ENCODE results near the gene SCN4B. TPM values are rescaled to one million over a fixed set of nuclear protein-coding genes. Genes with fewer than 3 reads are reported as not detected.

Gene SCN4B
- total and polyA plus RNA-seq, 2 donors (not counting 3 experiments of a cell fraction or from before 2014, with no cell fraction given), result 0.06 to 0.13 TPM

DNA sequence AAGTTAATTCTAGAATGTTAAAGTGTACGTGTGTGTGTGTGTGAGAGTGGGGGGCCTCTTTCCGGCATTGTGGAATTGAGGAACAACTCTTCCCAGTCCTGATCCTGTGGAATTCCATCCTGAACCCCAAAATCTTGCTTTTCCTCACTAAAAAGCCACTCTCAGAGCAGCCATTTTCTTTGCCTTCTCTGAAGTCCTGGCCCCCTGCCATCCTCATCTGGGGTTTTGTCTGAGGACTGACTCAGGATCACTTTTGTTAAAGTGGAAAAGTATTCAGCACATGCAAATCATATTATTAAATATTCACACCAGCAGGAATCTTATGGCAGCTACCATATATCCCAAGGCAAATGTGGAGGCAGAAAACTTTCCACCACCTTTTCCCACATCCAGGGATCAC, 3.8 kb downstream of the SCN4B start:
- no peaks in the 10 kb centered on the region for H4K20me1 ChIP-seq (replicated peaks; ENCODE audit: control insufficient read depth, extremely low read depth, insufficient read depth, low read length)
- H3K36me3 ChIP-seq (ENCODE audit: control insufficient read depth in 2 of 2, extremely low read depth in 1 of 2, insufficient read depth in 2 of 2, low read length in 2 of 2), result no peaks in the 10 kb centered on the region
- no peaks in the 10 kb centered on the region for H3K9me3 ChIP-seq (replicated peaks; ENCODE audit: control insufficient read depth, insufficient read depth, low read length)
- H3K4me1 ChIP-seq (ENCODE audit: control insufficient read depth, extremely low read depth, insufficient read depth, low read length), result peaks cover 3% of the 10 kb centered on the region
- H3K27ac ChIP-seq (ENCODE audit: insufficient read depth, low read depth, low read length), result no peak overlapping the region
- dilution Hi-C loops (cut with MboI; ENCODE audit: extremely low pct_ligation_motif_present, low sequenced_read_pairs) (no loop called here), intact Hi-C loops (cut with micrococcal nuclease) (no loop called here)
- no peak overlapping the region for H3K4me3 ChIP-seq (replicated peaks in 1 of 3; ENCODE audit: insufficient read depth in 1 of 3, low read depth in 1 of 3, low read length in 3 of 3)
- no peak overlapping the region for H3K4me2 ChIP-seq (ENCODE audit: insufficient read depth, low read length)
- H2AFZ ChIP-seq (ENCODE audit: low read depth, low read length), result no peak overlapping the region
- POLR2A ChIA-PET, result no interaction called here
- CTCF ChIA-PET, result interaction anchor here (1.4 to 7.6 kb wide), 3 partner anchors 15 to 23 kb away, joined by 4 to 112 read pairs (median 13); no protein-coding TSS in a partner anchor
- TF ChIP-seq JUN (IDR thresholded peaks at IDR 0.05; ENCODE audit: borderline replicate concordance, insufficient read depth, insufficient read length, low read depth), result no peak
- TF ChIP-seq FOS (IDR thresholded peaks at IDR 0.05; ENCODE audit: borderline replicate concordance, insufficient read depth, low read length), result no peak
- no peak for TF ChIP-seq MYC (IDR thresholded peaks at IDR 0.05; ENCODE audit: low read depth, low read length)
- TF ChIP-seq EZH2 (IDR thresholded peaks at IDR 0.05; ENCODE audit: borderline replicate concordance, low read depth, low read length, severe bottlenecking), result no peak
- TF ChIP-seq, protein P1, sequence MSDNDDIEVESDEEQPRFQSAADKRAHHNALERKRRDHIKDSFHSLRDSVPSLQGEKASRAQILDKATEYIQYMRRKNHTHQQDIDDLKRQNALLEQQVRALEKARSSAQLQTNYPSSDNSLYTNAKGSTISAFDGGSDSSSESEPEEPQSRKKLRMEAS (IDR thresholded peaks at IDR 0.05; ENCODE audit: insufficient read depth, insufficient read length), result no peak
- TF ChIP-seq, protein P2, sequence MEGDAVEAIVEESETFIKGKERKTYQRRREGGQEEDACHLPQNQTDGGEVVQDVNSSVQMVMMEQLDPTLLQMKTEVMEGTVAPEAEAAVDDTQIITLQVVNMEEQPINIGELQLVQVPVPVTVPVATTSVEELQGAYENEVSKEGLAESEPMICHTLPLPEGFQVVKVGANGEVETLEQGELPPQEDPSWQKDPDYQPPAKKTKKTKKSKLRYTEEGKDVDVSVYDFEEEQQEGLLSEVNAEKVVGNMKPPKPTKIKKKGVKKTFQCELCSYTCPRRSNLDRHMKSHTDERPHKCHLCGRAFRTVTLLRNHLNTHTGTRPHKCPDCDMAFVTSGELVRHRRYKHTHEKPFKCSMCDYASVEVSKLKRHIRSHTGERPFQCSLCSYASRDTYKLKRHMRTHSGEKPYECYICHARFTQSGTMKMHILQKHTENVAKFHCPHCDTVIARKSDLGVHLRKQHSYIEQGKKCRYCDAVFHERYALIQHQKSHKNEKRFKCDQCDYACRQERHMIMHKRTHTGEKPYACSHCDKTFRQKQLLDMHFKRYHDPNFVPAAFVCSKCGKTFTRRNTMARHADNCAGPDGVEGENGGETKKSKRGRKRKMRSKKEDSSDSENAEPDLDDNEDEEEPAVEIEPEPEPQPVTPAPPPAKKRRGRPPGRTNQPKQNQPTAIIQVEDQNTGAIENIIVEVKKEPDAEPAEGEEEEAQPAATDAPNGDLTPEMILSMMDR (IDR thresholded peaks at IDR 0.05; ENCODE audit: extremely low read depth in 1 of 2, insufficient read depth in 1 of 2, low read depth in 1 of 2, low read length in 2 of 2), result no peak
- no peak for TF ChIP-seq POLR2A (IDR thresholded peaks at IDR 0.05; ENCODE audit: low read depth, low read length)
- no peak for TF ChIP-seq POLR2AphosphoS5 (IDR thresholded peaks at IDR 0.05; ENCODE audit: insufficient read depth, low read depth, low read length)
- TF ChIP-seq GATA2 (IDR thresholded peaks at IDR 0.05; ENCODE audit: insufficient read depth, insufficient read length, low read depth, low read length), result no peak
- no peaks in the 10 kb centered on the region for H3K9me1 ChIP-seq (replicated peaks; ENCODE audit: control insufficient read depth, extremely low read depth, insufficient read depth, low read length)
- DNase-seq (ENCODE audit: low read depth, low spot score) (no peak), FAIRE-seq (no peak)
- no TSS peak for BruUV-seq (replicated peaks)
- H3K79me2 ChIP-seq (ENCODE audit: control insufficient read depth, insufficient read depth, low read length), result no peaks in the 10 kb centered on the region
- H3K27me3 ChIP-seq (ENCODE audit: control insufficient read depth in 2 of 2, insufficient read depth in 2 of 2, low read length in 2 of 2), result peaks cover 56 to 58% of the 10 kb centered on the region in 2 experiments
- H3K9ac ChIP-seq (replicated peaks; ENCODE audit: extremely low read depth, insufficient read depth, low read length), result no peak overlapping the region
